GM12891 (cell line): ENCODE measurements around the gene POU3F4.
A peak's percentile ranks its signal among the peaks of the same experiment; 100 is the strongest.

Experiments used
- DNase-seq: peaks from one replicate; pipeline ENCODE4 v3.0.0; 2011; ENCODE audit warnings: low spot score; ENCODE audit not compliant: insufficient read length
- FAIRE-seq: peaks from 2 replicates; lab custom pipeline; 2011; peaks lifted over from hg19 to GRCh38; lab: Jason Lieb, UNC
- PAX5 ChIP-seq: IDR thresholded peaks from 2 replicates; pipeline ENCODE4 v1.6.1; 2011; ENCODE audit warnings: low read length, moderate library complexity, mild to moderate bottlenecking; ENCODE audit not compliant: insufficient read depth, severe bottlenecking
- POLR2A ChIP-seq: IDR thresholded peaks from 2 replicates; pipeline ENCODE4 v1.6.1; 2011; ENCODE audit warnings: low read depth, low read length, control low read depth
- POLR2AphosphoS5 ChIP-seq: IDR thresholded peaks from 2 replicates; pipeline ENCODE4 v1.6.1; 2011; ENCODE audit warnings: low read depth, low read length, control low read depth
- POU2F2 ChIP-seq: IDR thresholded peaks from 2 replicates; pipeline ENCODE4 v1.6.1; 2011; ENCODE audit warnings: low read depth, mild to moderate bottlenecking, control low read depth, low read length, moderate library complexity
- SPI1 ChIP-seq: IDR thresholded peaks from 2 replicates; pipeline ENCODE4 v1.6.1; 2011; ENCODE audit warnings: low read depth, low read length, control low read depth
- TAF1 ChIP-seq: IDR thresholded peaks from 2 replicates; pipeline ENCODE4 v1.6.1; 2011; ENCODE audit warnings: low read depth, low read length, control low read depth

POU3F4 gene

GRCh38 chrX:83511208-83511607 is 3.1 kb downstream of the POU3F4 start:
- DNase-seq (no peak), FAIRE-seq (no peak)
- TF ChIP-seq POU2F2, result no peak
- no peak for TF ChIP-seq POLR2AphosphoS5
- no peak for TF ChIP-seq SPI1

- TF ChIP-seq TAF1 (no peak), PAX5 (no peak)
- FAIRE-seq, result no peak
- DNase-seq, result no peak
Observed at GRCh38 chrX:83512111-83512510, 4.0 kb downstream of the POU3F4 start.

- TF ChIP-seq PAX5 (no peak), SPI1 (no peak), TAF1 (no peak), POU2F2 (no peak), POLR2AphosphoS5 (no peak), POLR2A (no peak)
- DNase-seq, result no peak
Observed at GRCh38 chrX:83516597-83516996, 8.5 kb downstream of the POU3F4 start.

GRCh38 chrX:83521905-83522304 is 13.8 kb downstream of the POU3F4 start:
- no peak for FAIRE-seq
- DNase-seq, result no peak
- no peak for TF ChIP-seq PAX5
- no peak for TF ChIP-seq SPI1
- no peak for TF ChIP-seq POU2F2
- no peak for TF ChIP-seq POLR2AphosphoS5
- TF ChIP-seq TAF1, result no peak
- no peak for TF ChIP-seq POLR2A

More at GRCh38 chrX:83516597-83516996, 8.5 kb downstream of the POU3F4 start:
- FAIRE-seq, result no peak

- TF ChIP-seq PAX5 (no peak), POLR2A (no peak), SPI1 (no peak), TAF1 (no peak), POU2F2 (no peak), POLR2AphosphoS5 (no peak)
- DNase-seq (no peak), FAIRE-seq (no peak)
Observed at GRCh38 chrX:83529950-83530349, 21.9 kb downstream of the POU3F4 start.

GRCh38 chrX:83535417-83536196 is 27.5 kb downstream of the POU3F4 start:
- DNase-seq (no peak), FAIRE-seq (peak; percentile 89)
- no peak for TF ChIP-seq TAF1
- TF ChIP-seq POU2F2, result no peak
- no peak for TF ChIP-seq PAX5
- no peak for TF ChIP-seq SPI1
- TF ChIP-seq POLR2AphosphoS5, result no peak
- no peak for TF ChIP-seq POLR2A
